GM12801 (cell line): ENCODE results near the gene CTNS.

ENCODE experiments used
- TF ChIP-seq, protein P1 (sequence below): IDR thresholded peaks from one replicate; pipeline ENCODE4 v1.5.1; 2011; ENCODE audit warnings: control low read depth; ENCODE audit not compliant: insufficient read length; ENCODE audit errors: extremely low read depth

CTNS gene

DNA sequence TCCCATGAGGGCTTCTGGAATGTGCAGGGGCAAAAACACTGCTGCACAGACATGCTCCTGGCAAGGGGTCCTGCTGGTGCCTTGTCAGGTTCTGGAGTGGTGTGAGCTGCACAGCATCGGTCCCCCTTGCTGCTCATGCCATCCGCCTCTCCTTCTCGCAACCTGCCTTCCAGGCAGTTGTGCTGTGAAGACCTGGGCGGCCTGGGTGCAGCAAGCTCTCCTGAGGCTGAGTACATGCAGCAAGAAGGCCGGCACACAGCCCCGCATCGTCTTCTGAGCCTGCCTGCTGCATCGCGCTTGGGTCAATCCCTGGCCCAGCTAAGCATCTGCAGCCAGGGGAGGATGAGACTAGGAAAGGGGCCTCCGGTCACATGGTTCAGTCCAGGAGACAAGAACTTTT lies 26.9 kb upstream of the CTNS start:
- TF ChIP-seq, protein P1, sequence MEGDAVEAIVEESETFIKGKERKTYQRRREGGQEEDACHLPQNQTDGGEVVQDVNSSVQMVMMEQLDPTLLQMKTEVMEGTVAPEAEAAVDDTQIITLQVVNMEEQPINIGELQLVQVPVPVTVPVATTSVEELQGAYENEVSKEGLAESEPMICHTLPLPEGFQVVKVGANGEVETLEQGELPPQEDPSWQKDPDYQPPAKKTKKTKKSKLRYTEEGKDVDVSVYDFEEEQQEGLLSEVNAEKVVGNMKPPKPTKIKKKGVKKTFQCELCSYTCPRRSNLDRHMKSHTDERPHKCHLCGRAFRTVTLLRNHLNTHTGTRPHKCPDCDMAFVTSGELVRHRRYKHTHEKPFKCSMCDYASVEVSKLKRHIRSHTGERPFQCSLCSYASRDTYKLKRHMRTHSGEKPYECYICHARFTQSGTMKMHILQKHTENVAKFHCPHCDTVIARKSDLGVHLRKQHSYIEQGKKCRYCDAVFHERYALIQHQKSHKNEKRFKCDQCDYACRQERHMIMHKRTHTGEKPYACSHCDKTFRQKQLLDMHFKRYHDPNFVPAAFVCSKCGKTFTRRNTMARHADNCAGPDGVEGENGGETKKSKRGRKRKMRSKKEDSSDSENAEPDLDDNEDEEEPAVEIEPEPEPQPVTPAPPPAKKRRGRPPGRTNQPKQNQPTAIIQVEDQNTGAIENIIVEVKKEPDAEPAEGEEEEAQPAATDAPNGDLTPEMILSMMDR = no peak

DNA sequence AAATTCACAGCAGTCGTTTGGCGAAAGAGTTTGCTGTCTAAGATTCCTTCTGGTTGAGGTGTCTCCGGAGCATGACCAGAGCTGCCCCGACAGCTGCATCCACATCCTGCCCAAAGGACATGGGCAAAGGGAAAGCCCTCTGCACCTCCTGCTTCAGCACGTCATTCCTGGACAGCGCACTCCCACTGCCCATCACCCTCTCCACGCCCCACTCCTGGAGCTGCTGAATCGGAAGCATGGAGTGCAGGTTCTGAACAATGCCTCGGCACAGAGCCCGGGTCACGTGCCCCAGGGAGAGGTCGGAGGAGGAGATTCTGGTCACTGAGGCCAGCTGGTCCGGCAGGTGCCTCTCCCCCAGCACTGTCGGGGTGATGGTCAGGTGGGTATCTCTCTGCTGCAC lies 26.0 kb upstream of the CTNS start:
- TF ChIP-seq, protein P1 = no peak

DNA sequence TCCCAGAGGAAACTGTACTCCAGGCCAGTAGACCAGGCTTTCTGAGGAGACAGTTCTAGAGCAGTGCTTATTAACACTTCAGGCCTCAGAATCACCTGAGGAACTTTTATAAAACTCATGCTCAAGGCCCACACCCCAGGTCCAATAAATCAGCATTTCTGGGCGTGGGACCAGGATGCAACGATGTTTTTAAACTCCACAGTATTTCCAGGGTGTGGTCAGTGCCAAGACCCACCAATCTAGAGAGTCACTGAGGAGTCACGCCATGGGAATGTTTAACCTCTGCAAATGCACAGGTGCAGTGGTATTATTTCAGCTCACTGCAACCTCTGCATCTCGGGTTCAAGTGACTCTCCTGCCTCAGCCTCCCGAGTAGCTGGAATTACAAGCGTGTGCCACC lies 23.4 kb upstream of the CTNS start:
- TF ChIP-seq, protein P1 = no peak

DNA sequence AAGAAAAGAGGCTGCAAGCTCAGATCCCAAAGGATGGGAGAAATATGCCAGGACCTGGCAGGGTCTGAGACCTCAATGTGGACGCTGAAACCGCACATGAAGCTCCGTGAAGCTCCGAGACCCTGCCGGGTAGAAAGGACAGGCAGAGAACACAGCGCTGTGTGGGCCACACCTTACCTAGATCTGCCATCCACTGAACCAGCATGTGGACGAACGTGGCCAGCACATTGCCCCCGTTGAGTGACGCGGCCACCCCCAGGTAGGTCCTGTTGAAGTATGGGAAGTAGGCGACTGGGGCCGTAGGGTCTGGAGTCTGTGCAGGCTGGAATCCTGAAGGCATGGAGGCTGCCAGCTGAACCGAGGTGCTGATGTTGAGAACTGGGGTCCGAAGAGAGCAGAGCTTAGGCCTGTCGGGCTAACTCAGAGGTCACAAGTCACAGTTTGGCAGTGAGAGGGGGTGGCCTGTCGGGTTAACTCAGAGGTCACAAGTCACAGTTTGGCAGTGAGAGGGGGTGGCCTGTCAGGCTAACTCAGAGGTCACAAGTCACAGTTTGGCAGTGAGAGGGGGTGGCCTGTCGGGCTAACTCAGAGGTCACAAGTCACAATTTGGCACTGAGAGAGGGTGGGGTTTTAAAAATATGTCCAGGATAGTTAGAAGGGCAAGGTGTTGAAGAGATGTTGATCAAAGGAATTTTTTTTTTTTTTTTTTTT lies 21.2 kb upstream of the CTNS start:
- TF ChIP-seq, protein P1 = no peak

DNA sequence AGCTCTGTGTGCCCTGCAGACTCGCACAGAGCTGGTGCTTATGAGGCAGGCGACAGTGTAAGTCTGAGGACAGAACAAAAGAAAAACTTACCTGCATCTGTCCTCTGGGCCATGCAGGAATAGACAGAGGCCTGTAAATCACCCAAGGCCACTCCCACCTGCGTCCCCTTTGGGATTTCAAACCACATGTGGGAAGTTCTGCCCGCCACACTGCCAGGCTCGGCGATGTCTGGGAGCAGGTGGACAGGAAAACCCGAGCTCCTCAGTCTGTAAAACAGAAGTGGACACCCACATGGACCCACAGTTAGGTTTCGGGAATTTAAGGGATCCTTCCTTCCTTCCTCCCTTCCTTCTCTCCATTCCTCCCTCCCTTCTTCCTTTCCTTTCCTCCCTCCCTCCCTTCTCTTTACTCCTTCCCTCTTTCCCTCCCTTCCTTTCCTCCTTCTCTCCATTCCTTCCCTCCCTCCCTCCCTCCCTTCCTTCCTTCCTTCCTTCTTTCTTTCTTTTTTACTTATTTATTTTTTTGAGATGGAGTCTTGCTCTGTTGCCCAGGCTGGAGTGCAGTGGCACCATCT lies 15.3 kb upstream of the CTNS start:
- TF ChIP-seq, protein P1 = no peak

DNA sequence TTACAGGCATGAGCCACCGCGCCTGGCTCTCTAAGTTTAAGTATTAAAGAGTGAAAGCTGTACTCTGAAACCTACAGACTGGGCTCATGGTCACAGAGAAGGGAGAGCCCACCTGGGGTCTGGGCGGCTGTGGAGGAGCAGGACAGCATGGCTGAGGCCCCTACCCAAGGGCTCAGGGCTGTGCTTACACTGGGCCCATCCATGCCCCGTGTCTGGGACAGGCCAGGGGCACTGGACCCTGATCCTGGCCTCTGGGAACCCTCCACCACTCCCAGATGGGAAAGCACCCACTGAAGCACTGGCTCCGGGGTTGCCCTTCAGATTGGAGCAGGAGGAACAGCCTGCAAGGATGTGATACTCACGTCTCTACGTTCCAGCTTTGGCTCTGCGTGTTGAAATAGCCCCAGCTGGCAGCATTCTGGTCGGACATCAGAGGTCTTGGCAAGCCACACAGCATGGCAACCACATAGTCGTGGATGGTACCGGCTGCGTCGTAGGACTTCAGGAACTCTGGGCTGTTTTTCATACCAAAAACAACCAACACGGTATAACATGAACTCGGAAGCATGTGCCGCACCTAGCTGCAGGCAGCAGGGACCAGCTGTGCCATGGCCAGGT lies 13.5 kb upstream of the CTNS start:
- TF ChIP-seq, protein P1 = no peak

DNA sequence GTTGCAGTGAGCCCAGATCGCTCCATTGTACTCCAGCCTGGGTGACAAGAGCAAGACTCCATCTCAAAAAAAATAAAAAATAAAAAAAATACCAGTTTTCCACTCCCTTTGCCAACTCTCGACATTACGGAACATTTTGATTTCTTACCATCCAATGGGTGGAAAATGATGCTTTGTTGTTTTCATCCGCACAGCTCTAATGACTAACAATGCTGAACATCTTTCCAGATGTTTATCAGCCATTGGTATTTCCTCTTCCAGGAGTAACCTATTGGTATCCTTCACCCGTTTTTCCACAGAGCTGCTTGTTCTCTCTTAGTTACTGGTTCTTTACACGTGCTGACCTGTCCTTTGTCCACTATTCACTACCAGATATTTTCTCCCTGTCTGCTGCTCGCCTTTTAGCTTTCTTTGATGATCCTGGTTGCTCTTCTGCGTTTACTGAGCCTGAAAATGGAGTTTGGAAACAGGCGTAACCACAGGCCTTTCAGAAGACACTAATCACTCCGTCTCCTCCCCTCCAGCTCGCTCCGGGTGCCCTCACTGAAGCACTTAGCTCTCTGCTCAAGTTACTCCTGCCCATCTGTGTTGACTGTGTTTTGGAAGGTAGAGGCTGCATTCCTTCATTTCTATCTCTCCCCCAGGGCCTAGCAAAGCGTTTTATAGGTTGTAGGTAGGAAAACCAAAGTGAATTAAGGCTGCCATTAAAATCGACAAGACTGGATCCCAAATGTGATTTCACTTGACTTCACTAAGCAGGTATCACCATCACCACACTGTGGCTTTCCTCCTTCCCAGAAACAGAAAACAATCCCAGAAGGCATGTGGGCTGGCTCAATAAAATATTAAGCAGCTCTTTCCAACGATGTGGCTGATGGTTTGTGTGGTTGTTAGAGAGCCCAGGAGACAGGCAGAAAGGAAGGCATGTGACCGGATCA lies 9.5 kb upstream of the CTNS start:
- TF ChIP-seq, protein P1 = no peak
